Endothelial cell of umbilical vein (primary cell): ENCODE data around the gene ACO2. TPM values are rescaled to one million over a fixed set of nuclear protein-coding genes. Genes with fewer than 3 reads are reported as not detected.

Experiments used
- BruUV-seq: library from RNA; stranded (reverse); fragments of 400-500 nt; replicated peaks from 2 replicates; lab custom pipeline; 2021; lab: Mats Ljungman, UMichigan
- CTCF ChIA-PET: fragments of 300-600, 350-600 bp; sonication (Branson Sonifier 250); formaldehyde crosslinking; loops from one replicate; lab custom pipeline; 2021; ENCODE audit warnings: antibody characterized with exemption, inconsistent platforms; lab: Charles Lee
- POLR2A ChIA-PET: fragments of 300-600, 350-600 bp; sonication (Branson Sonifier 250); formaldehyde crosslinking; loops from one replicate; lab custom pipeline; 2021; ENCODE audit warnings: antibody characterized with exemption, inconsistent platforms; lab: Charles Lee
- DNase-seq: peaks from one replicate; pipeline ENCODE4 v3.0.0-alpha.2; 2011; ENCODE audit warnings: low read depth, low spot score
- FAIRE-seq: peaks from 2 replicates; lab custom pipeline; 2011; peaks lifted over from hg19 to GRCh38; lab: Jason Lieb, UNC
- H2AFZ ChIP-seq: 2 replicates; pipeline ENCODE4 v1.6.0; 2012; ENCODE audit warnings: low read depth, low read length, control low read depth, inconsistent platforms
- H3K27ac ChIP-seq: 2 replicates; pipeline ENCODE4 v1.5.1; 2011; ENCODE audit warnings: low read depth, mild to moderate bottlenecking, control low read depth, low read length, moderate library complexity; ENCODE audit not compliant: insufficient read depth
- H3K27me3 ChIP-seq, 2 experiments: 2 replicates each; pipeline versions ENCODE4 v1.6.0 to v1.6.1; 2011; ENCODE audit warnings: low read length in 2 of 2, mixed read lengths in 1 of 2; ENCODE audit not compliant: control insufficient read depth in 2 of 2, insufficient read depth in 2 of 2
- H3K36me3 ChIP-seq, 2 experiments: 2 replicates in 1 of 2; 3 replicates in 1 of 2; pipeline ENCODE4 v1.5.1; 2011; ENCODE audit warnings: low read length in 2 of 2, mild to moderate bottlenecking in 1 of 2, moderate library complexity in 1 of 2; ENCODE audit not compliant: control insufficient read depth in 2 of 2, insufficient read depth in 2 of 2; ENCODE audit errors: extremely low read depth in 1 of 2
- H3K4me1 ChIP-seq: 3 replicates; pipeline ENCODE4 v1.5.1; 2011; ENCODE audit warnings: mild to moderate bottlenecking, low read length; ENCODE audit not compliant: control insufficient read depth, insufficient read depth; ENCODE audit errors: extremely low read depth
- H3K4me2 ChIP-seq: 2 replicates; pipeline ENCODE4 v1.6.1; 2011; ENCODE audit warnings: low read length, control low read depth, mixed read lengths; ENCODE audit not compliant: insufficient read depth
- H3K4me3 ChIP-seq, 3 experiments: fragments of 200-600 bp in 1 of 3; sonication (generic), shearing (Covaris generic) in 1 of 3; replicated peaks in 1 of 3; 2 replicates each; pipeline ENCODE4 v1.5.1; 2011 to 2016; ENCODE audit warnings: control low read depth in 3 of 3, low read length in 3 of 3, mild to moderate bottlenecking in 2 of 3, inconsistent platforms in 1 of 3, low read depth in 1 of 3, moderate library complexity in 1 of 3; ENCODE audit not compliant: insufficient read depth in 1 of 3
- H3K79me2 ChIP-seq: 2 replicates; pipeline ENCODE4 v1.6.0; 2012; ENCODE audit warnings: low read length, inconsistent platforms; ENCODE audit not compliant: control insufficient read depth, insufficient read depth
- H3K9ac ChIP-seq: replicated peaks from 2 replicates; pipeline ENCODE3; 2011; ENCODE audit warnings: low read length, control low read depth; ENCODE audit not compliant: insufficient read depth; ENCODE audit errors: extremely low read depth
- H3K9me1 ChIP-seq: replicated peaks from 3 replicates; pipeline ENCODE4 v1.6.0; 2011; ENCODE audit warnings: mild to moderate bottlenecking, low read length; ENCODE audit not compliant: control insufficient read depth, insufficient read depth; ENCODE audit errors: extremely low read depth
- H3K9me3 ChIP-seq: replicated peaks from 2 replicates; pipeline ENCODE4 v1.5.1; 2012; ENCODE audit warnings: low read length, inconsistent platforms; ENCODE audit not compliant: control insufficient read depth, insufficient read depth
- H4K20me1 ChIP-seq: replicated peaks from 2 replicates; pipeline ENCODE3; 2011; ENCODE audit warnings: mild to moderate bottlenecking, low read length; ENCODE audit not compliant: control insufficient read depth, insufficient read depth; ENCODE audit errors: extremely low read depth
- EZH2 ChIP-seq: IDR thresholded peaks from 2 replicates; pipeline ENCODE4 v1.6.1; 2012; ENCODE audit warnings: borderline replicate concordance, low read depth, mild to moderate bottlenecking, moderate library complexity, low read length, inconsistent platforms; ENCODE audit not compliant: severe bottlenecking
- FOS ChIP-seq: IDR thresholded peaks from 2 replicates; pipeline ENCODE4 v1.6.1; 2011; ENCODE audit warnings: mild to moderate bottlenecking, low read length, moderate library complexity, borderline replicate concordance; ENCODE audit not compliant: insufficient read depth
- GATA2 ChIP-seq: IDR thresholded peaks from 2 replicates; pipeline ENCODE4 v1.7.0; 2011; ENCODE audit warnings: low read depth, mild to moderate bottlenecking, moderate library complexity, mixed read lengths, low read length; ENCODE audit not compliant: insufficient read length, insufficient read depth
- JUN ChIP-seq: IDR thresholded peaks from 2 replicates; pipeline ENCODE4 v1.6.1; 2011; ENCODE audit warnings: borderline replicate concordance, low read depth; ENCODE audit not compliant: insufficient read length, insufficient read depth
- MYC ChIP-seq: IDR thresholded peaks from one replicate; pipeline ENCODE4 v1.6.1; 2011; ENCODE audit warnings: mild to moderate bottlenecking, low read depth, low read length
- POLR2A ChIP-seq: IDR thresholded peaks from 2 replicates; pipeline ENCODE4 v1.6.1; 2012; ENCODE audit warnings: low read depth, mild to moderate bottlenecking, control low read depth, low read length
- POLR2AphosphoS5 ChIP-seq: IDR thresholded peaks from 2 replicates; pipeline ENCODE4 v1.6.1; 2012; ENCODE audit warnings: low read depth, mild to moderate bottlenecking, control low read depth, low read length, moderate library complexity; ENCODE audit not compliant: insufficient read depth
- dilution Hi-C: fragments of 300-500 bp; cut with MboI; formaldehyde crosslinking; loops from one replicate; pipeline ENCODE4 v1.15.0; 2019; ENCODE audit warnings: low sequenced_read_pairs; ENCODE audit not compliant: extremely low pct_ligation_motif_present
- intact Hi-C: fragments of 100-400 bp; cut with micrococcal nuclease; formaldehyde crosslinking; loops from one replicate; pipeline ENCODE4 v1.10.0; 2022
- polyA plus RNA-seq, 4 experiments: library from polyadenylated mRNA; depleted of rRNA in 3 of 4; stranded (reverse) in 3 of 4; unstranded in 1 of 4; fragments of >200 nt; gene quantifications; 2 replicates each; pipeline versions ENCODE4 v1.2.1 to v1.2.3, GENCODE V29; 2011 to 2012; ENCODE audit warnings: missing spikeins in 1 of 4
- total RNA-seq: library from RNA; stranded (reverse); gene quantifications from 2 replicates; pipeline ENCODE4 v1.2.3, GENCODE V29; 2021
- TF ChIP-seq, protein P1 (sequence below), 2 donors: IDR thresholded peaks; 1 replicate in 1 of 2; 2 replicates in 1 of 2; pipeline ENCODE4 v1.5.1; 2011; ENCODE audit warnings: low read length in 2 of 2, mild to moderate bottlenecking in 2 of 2, moderate library complexity in 2 of 2, control low read depth in 1 of 2, inconsistent platforms in 1 of 2, low read depth in 1 of 2; ENCODE audit not compliant: insufficient read depth in 1 of 2; ENCODE audit errors: extremely low read depth in 1 of 2
- TF ChIP-seq, protein P2 (sequence below): IDR thresholded peaks from 2 replicates; pipeline ENCODE4 v1.6.1; 2011; ENCODE audit not compliant: insufficient read depth, insufficient read length

The ACO2 gene
- total and polyA plus RNA-seq, 2 donors (not counting 3 experiments of a cell fraction or from before 2014, with no cell fraction given), result 63.8 to 79.7 TPM

DNA sequence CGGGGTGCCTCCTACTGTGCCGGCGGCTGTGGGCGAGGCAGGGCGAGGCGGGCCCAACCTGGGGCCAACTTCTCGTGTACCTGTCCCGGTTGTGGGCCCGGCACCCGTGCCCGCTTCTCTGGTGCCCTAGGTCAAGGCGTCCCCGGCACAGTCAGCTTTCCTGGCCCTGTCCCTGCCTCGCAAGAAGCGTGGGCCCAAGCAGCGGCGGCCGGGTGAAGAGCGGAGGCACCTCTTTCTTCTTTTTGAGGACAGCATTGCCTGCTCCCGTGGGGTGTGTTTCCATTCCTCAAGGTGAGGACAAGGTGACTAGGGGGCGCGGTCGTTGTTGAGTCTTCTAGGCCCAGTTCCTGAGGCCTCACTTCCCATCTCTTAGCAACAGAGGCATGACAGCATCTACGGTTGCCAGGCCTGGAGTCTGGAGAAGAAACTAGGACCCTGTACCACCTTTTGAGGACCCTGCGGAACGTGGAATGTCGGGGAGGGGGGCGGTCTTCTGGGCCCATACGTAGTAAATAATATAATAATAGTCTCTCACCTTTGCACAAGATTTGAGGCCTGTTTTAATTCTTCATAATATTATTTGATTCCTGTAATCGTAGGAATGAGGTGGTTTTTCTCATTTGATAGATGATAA, 418 bp downstream of the ACO2 start:
- peaks cover 12 to 24% of the 10 kb centered on the region in 2 experiments for H3K36me3 ChIP-seq
- ChIA-PET POLR2A (interaction anchor here (1.0 to 1.7 kb wide), 6 partner anchors 10 to 88 kb away, joined by 3 to 25 read pairs (median 8); partner anchors contain the start of genes TEF and TOB2), CTCF (interaction anchor here (1.0 to 2.9 kb wide), 10 partner anchors 10 to 74 kb away, joined by 3 to 12 read pairs (median 4); partner anchors contain the start of gene POLR3H)
- no peaks in the 10 kb centered on the region for H3K27me3 ChIP-seq
- BruUV-seq, result TSS peak; percentile 43
- H4K20me1 ChIP-seq, result no peaks in the 10 kb centered on the region
- H3K9me1 ChIP-seq, result no peaks in the 10 kb centered on the region
- DNase-seq (no peak), FAIRE-seq (no peak)
- H3K4me1 ChIP-seq, result peaks cover 17% of the 10 kb centered on the region
- intact Hi-C loops (loop anchor here (1.0 kb wide), 1 partner anchor 48 kb away; no protein-coding TSS in a partner anchor), dilution Hi-C loops (no loop called here)
- TF ChIP-seq EZH2 (no peak), FOS (no peak), GATA2 (no peak), POLR2A (no peak), MYC (no peak), POLR2AphosphoS5 (no peak), JUN (no peak)
- TF ChIP-seq, protein P1, sequence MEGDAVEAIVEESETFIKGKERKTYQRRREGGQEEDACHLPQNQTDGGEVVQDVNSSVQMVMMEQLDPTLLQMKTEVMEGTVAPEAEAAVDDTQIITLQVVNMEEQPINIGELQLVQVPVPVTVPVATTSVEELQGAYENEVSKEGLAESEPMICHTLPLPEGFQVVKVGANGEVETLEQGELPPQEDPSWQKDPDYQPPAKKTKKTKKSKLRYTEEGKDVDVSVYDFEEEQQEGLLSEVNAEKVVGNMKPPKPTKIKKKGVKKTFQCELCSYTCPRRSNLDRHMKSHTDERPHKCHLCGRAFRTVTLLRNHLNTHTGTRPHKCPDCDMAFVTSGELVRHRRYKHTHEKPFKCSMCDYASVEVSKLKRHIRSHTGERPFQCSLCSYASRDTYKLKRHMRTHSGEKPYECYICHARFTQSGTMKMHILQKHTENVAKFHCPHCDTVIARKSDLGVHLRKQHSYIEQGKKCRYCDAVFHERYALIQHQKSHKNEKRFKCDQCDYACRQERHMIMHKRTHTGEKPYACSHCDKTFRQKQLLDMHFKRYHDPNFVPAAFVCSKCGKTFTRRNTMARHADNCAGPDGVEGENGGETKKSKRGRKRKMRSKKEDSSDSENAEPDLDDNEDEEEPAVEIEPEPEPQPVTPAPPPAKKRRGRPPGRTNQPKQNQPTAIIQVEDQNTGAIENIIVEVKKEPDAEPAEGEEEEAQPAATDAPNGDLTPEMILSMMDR (IDR thresholded peaks at IDR 0.05; ENCODE audit: extremely low read depth in 1 of 2, insufficient read depth in 1 of 2, low read depth in 1 of 2, low read length in 2 of 2), result no peak
- TF ChIP-seq, protein P2, sequence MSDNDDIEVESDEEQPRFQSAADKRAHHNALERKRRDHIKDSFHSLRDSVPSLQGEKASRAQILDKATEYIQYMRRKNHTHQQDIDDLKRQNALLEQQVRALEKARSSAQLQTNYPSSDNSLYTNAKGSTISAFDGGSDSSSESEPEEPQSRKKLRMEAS, result no peak
- peak overlapping the region; percentile 83 for H3K9ac ChIP-seq
- peak overlapping the region; percentile 45 for H2AFZ ChIP-seq
- peak overlapping the region; percentile 83 for H3K27ac ChIP-seq
- H3K4me3 ChIP-seq, result peak overlapping the region; percentile 78 to 96 (median 81)
- peak overlapping the region; percentile 85 for H3K4me2 ChIP-seq
- no peaks in the 10 kb centered on the region for H3K9me3 ChIP-seq
- H3K79me2 ChIP-seq, result peaks cover 76% of the 10 kb centered on the region
